ENCODE measurements around the gene LGI4.

The LGI4 gene

GRCh38 chr19:35085947-35086346 is 48.9 kb downstream of the LGI4 start:
- no peak overlapping the region for H3K4me2 ChIP-seq (ENCODE audit: low read depth, low read length)
- H3K36me3 ChIP-seq (replicated peaks; ENCODE audit: insufficient read depth, low read length): no peaks in the 10 kb centered on the region
- no peaks in the 10 kb centered on the region for H3K9me2 ChIP-seq (replicated peaks; ENCODE audit: insufficient read depth, low read length)
- H3K79me2 ChIP-seq (ENCODE audit: low read length): no peaks in the 10 kb centered on the region
- DNase-seq: no peak
- no peak overlapping the region for H3K9ac ChIP-seq (ENCODE audit: low read length)
- TF ChIP-seq CTCF (IDR thresholded peaks at IDR 0.05; ENCODE audit: low read length) (no peak), EZH2phosphoT487 (IDR thresholded peaks at IDR 0.05; ENCODE audit: low read length) (no peak), EZH2 (optimal IDR thresholded peaks at IDR 0.05; ENCODE audit: low read depth, low read length) (no peak)
- H4K20me1 ChIP-seq (ENCODE audit: insufficient read depth, low read length): no peaks in the 10 kb centered on the region
- no peaks in the 10 kb centered on the region for H3F3A ChIP-seq (ENCODE audit: insufficient read depth, low read length)
- H2AFZ ChIP-seq (ENCODE audit: low read length): no peak overlapping the region
- no peak overlapping the region for H3K27ac ChIP-seq (ENCODE audit: low read length)
- no peak overlapping the region for H3K4me3 ChIP-seq (ENCODE audit: low read length)
- H3K27me3 ChIP-seq (replicated peaks; ENCODE audit: insufficient read depth, low read length): peaks cover 49% of the 10 kb centered on the region
- no peaks in the 10 kb centered on the region for H3K4me1 ChIP-seq (ENCODE audit: low read length)
- no peaks in the 10 kb centered on the region for H3K9me3 ChIP-seq (replicated peaks; ENCODE audit: insufficient read depth, low read length)

GRCh38 chr19:35084509-35084762 is 50.4 kb downstream of the LGI4 start:
- Histone ChIP-seq H3K36me3 (replicated peaks; ENCODE audit: insufficient read depth, low read length) (no peaks in the 10 kb centered on the region), H3F3A (ENCODE audit: insufficient read depth, low read length) (no peaks in the 10 kb centered on the region), H2AFZ (ENCODE audit: low read length) (no peak overlapping the region), H3K27ac (ENCODE audit: low read length) (no peak overlapping the region), H4K20me1 (ENCODE audit: insufficient read depth, low read length) (no peaks in the 10 kb centered on the region), H3K27me3 (replicated peaks; ENCODE audit: insufficient read depth, low read length) (peaks cover 61% of the 10 kb centered on the region), H3K4me1 (ENCODE audit: low read length) (no peaks in the 10 kb centered on the region), H3K9me3 (replicated peaks; ENCODE audit: insufficient read depth, low read length) (no peaks in the 10 kb centered on the region), H3K9ac (ENCODE audit: low read length) (no peak overlapping the region), H3K79me2 (ENCODE audit: low read length) (no peaks in the 10 kb centered on the region), H3K4me3 (ENCODE audit: low read length) (no peak overlapping the region), H3K9me2 (replicated peaks; ENCODE audit: insufficient read depth, low read length) (no peaks in the 10 kb centered on the region), H3K4me2 (ENCODE audit: low read depth, low read length) (no peak overlapping the region)
- TF ChIP-seq EZH2phosphoT487 (IDR thresholded peaks at IDR 0.05; ENCODE audit: low read length) (no peak), EZH2 (optimal IDR thresholded peaks at IDR 0.05; ENCODE audit: low read depth, low read length) (no peak), CTCF (IDR thresholded peaks at IDR 0.05; ENCODE audit: low read length) (no peak)
- no peak for DNase-seq

GRCh38 chr19:35083691-35084508 is 51.0 kb downstream of the LGI4 start:
- no peaks in the 10 kb centered on the region for H3K4me1 ChIP-seq (ENCODE audit: low read length)
- no peaks in the 10 kb centered on the region for H3K9me2 ChIP-seq (replicated peaks; ENCODE audit: insufficient read depth, low read length)
- H3K4me3 ChIP-seq (ENCODE audit: low read length): no peak overlapping the region
- H3K9ac ChIP-seq (ENCODE audit: low read length): no peak overlapping the region
- no peak overlapping the region for H2AFZ ChIP-seq (ENCODE audit: low read length)
- H3K79me2 ChIP-seq (ENCODE audit: low read length): no peaks in the 10 kb centered on the region
- no peaks in the 10 kb centered on the region for H4K20me1 ChIP-seq (ENCODE audit: insufficient read depth, low read length)
- H3K27me3 ChIP-seq (replicated peaks; ENCODE audit: insufficient read depth, low read length): peaks cover 61% of the 10 kb centered on the region
- no peaks in the 10 kb centered on the region for H3K9me3 ChIP-seq (replicated peaks; ENCODE audit: insufficient read depth, low read length)
- H3K36me3 ChIP-seq (replicated peaks; ENCODE audit: insufficient read depth, low read length): no peaks in the 10 kb centered on the region
- no peak for DNase-seq
- H3F3A ChIP-seq (ENCODE audit: insufficient read depth, low read length): no peaks in the 10 kb centered on the region
- no peak overlapping the region for H3K27ac ChIP-seq (ENCODE audit: low read length)
- no peak overlapping the region for H3K4me2 ChIP-seq (ENCODE audit: low read depth, low read length)
- TF ChIP-seq EZH2 (optimal IDR thresholded peaks at IDR 0.05; ENCODE audit: low read depth, low read length) (no peak), EZH2phosphoT487 (IDR thresholded peaks at IDR 0.05; ENCODE audit: low read length) (no peak), CTCF (IDR thresholded peaks at IDR 0.05; ENCODE audit: low read length) (no peak)
